Right hindlimb (tissue), 1 donor: Measurements from ENCODE around the gene CBFA2T3.

Source experiments
- DNase-seq: peaks from one replicate; pipeline ENCODE4 v3.0.0-alpha.2; 2018

The CBFA2T3 gene

DNA sequence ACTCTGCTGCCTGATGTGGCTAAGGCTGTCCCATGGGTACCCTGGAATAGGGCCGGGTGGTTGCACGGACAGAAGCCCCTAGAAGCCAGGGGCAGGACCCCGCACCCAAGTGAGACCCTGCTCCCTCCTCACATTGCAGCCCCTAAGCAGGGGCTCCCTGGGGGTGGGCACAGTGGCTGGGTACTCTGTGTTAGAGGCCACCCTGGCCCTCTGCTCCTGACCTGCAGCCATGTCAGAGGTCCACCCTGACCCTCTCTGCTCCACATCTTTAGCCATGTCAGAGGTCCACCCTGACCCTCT lies 2.1 kb downstream of the CBFA2T3 start:
- no peak for DNase-seq

GRCh38 chr16:88974080-88974915 lies 2.7 kb downstream of the CBFA2T3 start:
- DNase-seq, result no peak

GRCh38 chr16:88973415-88974050 lies 3.5 kb downstream of the CBFA2T3 start:
- DNase-seq, result no peak

- peak; percentile 49 for DNase-seq
Observed at GRCh38 chr16:88973007-88973410, 4.0 kb downstream of the CBFA2T3 start.

DNA sequence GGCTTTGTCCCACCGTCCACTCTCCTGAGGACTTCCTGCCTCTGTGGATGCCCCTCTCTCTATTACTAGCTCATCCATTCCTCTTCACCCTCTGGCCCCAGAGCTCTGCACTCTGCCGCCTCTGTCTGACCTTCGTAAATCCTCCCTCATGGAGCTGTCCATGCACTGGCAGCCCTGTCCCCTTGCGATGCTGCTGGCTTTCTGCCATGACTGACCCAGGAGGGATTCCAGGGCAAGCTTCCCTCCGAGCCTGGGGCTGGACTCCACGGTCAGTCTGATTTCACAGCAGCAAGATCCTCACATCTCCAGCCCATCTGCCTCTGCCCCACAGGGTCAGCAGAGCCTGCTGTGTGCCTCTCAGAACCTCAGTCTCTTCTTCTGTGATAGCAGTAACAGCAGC lies 4.7 kb downstream of the CBFA2T3 start:
- no peak for DNase-seq

- DNase-seq, result no peak
Observed at GRCh38 chr16:88971371-88972097, 5.5 kb downstream of the CBFA2T3 start.

GRCh38 chr16:88970539-88971065 lies 6.4 kb downstream of the CBFA2T3 start:
- DNase-seq, result no peak

GRCh38 chr16:88970050-88970449 lies 7.0 kb downstream of the CBFA2T3 start:
- no peak for DNase-seq

DNA sequence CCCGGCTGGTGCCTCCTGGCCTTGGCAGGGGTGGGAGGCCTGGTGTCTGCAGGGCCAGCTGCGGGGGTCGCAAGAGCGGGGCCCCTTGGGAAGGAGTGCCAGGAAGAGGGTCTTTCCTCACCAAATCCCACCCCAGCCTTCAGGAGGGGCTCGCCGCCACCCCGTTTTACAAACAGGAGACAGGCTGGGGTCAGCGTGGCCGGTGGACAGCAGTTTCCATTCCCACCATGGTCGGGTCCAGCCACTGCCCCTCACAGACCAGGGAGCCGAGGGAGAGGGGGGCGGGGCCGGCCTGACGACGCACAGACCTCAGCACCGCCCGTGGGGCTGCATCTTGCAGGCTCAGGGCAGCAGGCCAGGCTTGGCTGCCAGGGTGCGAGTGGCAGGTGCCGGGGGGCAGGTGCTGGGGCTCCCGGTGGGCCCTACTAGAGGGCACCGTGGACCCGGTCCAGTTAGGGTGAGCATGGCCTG lies 7.6 kb downstream of the CBFA2T3 start:
- no peak for DNase-seq

DNA sequence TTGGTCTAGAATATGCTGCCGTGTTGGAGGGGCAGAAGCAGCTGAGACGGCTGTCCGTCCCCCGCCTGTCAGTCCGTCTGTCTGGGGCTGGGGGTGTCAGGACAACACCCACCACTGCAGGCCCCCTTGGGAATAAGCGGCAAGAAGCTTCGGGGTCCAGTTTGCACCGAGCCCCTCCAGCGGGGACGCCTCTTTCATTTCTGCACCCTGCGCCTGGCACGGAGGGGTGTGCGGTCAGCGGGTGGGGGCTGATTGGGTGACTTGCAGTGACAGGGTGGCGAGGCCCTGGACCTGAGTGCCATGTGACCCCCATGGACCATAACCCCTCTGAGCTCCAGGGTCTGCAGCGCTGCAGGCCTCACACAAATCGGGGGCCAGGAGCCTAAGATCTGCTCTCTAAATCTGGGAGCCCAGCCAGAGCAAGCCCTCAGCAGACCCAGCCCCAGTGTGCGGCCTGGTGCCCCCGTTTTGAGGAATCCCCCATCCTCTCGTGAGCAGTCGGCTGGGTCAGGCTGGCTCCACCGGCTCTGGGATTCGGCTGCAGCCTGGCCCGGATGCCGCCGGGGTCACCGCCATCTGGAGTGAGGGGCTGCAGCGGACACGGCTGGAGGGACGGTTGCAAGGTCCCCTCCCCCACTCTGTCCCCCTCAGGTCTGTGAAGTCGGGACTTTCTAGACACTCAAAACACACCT lies 8.3 kb downstream of the CBFA2T3 start:
- no peak for DNase-seq

- no peak for DNase-seq
Observed at GRCh38 chr16:88967830-88968588, 9.0 kb downstream of the CBFA2T3 start.

- DNase-seq, result no peak
Observed at GRCh38 chr16:88966986-88967829, 9.8 kb downstream of the CBFA2T3 start.

DNA sequence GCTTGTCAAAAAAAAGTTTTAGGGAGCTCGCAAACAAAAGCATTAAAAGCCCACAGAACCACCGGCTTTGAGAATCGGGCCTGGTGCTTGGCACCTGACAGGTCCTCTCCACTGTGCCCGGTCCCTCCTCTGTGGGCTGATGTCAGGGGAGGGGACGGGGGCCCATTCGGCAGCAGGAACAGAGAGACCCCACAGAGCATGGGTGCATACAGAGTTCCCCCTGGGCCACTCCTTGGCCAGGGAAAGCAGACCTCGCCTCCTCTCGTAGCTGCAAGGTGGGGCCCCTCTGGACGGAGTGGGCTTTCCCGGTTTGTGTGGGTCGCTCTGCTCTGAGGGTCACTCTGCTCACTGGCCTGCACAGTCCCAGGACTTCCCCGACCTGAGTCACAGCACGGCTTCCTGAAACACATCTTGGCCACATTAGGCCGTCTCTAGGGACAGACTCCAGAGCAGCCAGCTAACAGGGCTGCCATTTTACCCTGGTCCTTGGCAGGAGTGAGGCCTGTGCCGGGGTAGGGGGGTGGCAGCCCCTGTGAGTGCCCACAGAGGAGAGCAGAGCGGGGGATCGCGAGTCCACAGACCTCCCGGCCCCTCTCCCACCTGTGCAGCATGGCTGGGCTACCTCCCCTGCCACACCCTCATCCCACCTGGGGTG lies 11.1 kb downstream of the CBFA2T3 start:
- no peak for DNase-seq

DNA sequence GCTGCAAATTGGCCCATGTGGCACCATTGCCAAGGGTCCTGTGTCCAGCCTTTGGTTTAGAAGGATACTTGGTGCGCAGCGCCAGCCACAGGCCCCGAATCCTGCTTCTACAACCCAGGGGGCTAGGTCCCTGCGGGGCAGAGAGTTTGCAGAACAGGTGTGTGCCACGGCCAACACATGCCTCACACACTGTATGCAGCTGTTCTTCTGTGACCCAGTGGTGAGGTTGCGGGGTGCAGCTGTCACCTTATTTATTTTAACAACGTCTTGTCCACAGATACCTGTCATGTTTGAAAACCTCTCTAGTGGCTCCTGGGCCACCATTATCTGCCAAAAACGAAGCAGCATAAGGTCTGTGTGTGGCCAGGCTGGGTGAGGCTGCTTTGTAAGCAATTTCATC lies 11.6 kb downstream of the CBFA2T3 start:
- DNase-seq, result no peak

GRCh38 chr16:88964636-88965035 lies 12.4 kb downstream of the CBFA2T3 start:
- DNase-seq, result no peak

- DNase-seq, result no peak
Observed at GRCh38 chr16:88963583-88963982, 13.4 kb downstream of the CBFA2T3 start.

DNA sequence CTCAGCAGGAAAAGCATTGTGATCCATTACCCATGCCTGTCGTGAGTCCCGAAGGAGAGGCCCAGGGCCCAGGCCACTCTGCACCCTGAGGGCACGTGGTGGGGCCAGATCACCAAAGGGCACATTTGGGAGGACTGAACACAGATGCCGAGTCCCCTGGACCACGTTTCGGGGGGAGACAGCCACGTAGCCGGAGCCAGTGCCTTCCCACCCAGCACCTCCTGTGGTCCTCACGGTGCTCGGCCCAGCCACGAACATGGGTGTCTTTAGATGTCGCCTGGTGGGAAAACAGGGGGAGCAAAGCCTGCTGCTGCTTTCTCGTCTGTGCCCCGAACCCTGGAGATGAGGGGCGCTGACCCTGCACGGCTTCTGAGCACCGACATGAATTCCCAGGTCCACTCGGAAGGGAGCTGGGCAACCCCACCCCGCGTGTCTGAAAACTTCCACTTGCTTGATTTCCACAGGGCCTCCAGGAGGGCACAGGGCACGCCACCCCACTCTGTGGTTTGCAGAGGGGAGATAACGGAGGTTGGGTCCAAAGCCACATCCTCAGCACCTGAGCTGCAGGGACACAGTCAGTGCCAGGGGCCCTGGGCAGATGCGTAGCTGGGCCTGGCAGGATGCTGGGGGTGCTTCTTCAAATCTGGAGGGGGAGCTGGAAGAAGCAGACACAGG lies 14.4 kb downstream of the CBFA2T3 start:
- no peak for DNase-seq

DNA sequence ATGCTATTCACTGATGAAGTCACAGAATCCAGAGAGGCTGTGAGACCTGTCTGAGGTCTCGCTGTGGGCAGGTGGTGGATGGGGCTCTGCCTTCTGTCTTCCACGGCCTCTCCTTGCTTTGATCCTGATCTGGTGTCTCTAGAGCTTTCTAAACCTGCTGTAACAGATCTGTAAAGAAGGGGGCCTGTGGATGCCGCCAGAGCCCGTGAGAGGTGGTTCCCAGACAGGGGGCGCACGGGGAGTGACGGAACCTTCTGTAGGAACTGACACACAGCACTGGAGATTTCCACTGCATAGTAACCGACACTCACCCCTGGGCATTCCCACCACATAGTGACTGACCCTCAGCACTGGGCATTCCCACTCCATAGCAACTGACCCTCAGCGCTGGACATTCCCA lies 16.0 kb downstream of the CBFA2T3 start:
- no peak for DNase-seq

DNA sequence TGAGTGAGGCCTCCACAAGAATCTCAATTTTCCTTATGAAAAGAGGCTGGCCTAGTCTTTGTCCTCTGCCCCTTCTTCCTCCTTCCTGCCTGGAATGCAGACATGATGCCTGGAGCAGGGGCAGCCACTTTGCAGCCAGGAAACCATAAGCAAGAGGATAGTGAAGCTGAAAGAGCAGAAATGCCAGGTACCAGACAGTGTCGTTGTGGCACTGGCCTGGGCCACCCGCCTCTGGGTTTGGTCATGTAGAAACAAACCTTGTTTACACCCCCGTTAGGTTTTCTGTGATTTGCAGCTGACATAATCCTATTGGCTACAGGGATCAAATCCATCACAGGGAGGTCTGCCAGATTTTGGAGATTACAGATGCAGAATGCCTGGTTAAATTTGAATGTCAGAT lies 16.5 kb downstream of the CBFA2T3 start:
- no peak for DNase-seq

GRCh38 chr16:88959022-88959421 lies 18.0 kb downstream of the CBFA2T3 start:
- no peak for DNase-seq
